IgD-negative memory B cell (primary cell): Measurements from ENCODE around the gene PTTG2. TPM values are rescaled to one million over a fixed set of nuclear protein-coding genes. Genes with fewer than 3 reads are reported as not detected.
A peak's percentile ranks its signal among the peaks of the same experiment; 100 is the strongest.

Experiments
- H3K27ac Mint-ChIP-seq, 3 donors: one replicate each; pipeline ENCODE4 v1.8.0; 2020 to 2022; ENCODE audit warnings: mild to moderate bottlenecking in 3 of 3, mixed read lengths in 3 of 3, moderate library complexity in 1 of 3
- H3K27me3 Mint-ChIP-seq: one replicate; pipeline ENCODE4 v1.8.0; 2021; ENCODE audit warnings: mixed read lengths
- H3K36me3 Mint-ChIP-seq: one replicate; pipeline ENCODE4 v1.8.0; 2020; ENCODE audit warnings: mild to moderate bottlenecking, mixed read lengths
- H3K4me1 Mint-ChIP-seq, 3 donors: one replicate each; pipeline ENCODE4 v1.8.0; 2020 to 2022; ENCODE audit warnings: mixed read lengths in 3 of 3, mild to moderate bottlenecking in 1 of 3
- H3K4me3 Mint-ChIP-seq, 4 donors: one replicate each; pipeline ENCODE4 v1.8.0; 2020 to 2022; ENCODE audit warnings: mild to moderate bottlenecking in 4 of 4, mixed read lengths in 4 of 4, moderate library complexity in 3 of 4
- H3K9me3 Mint-ChIP-seq, 3 donors: one replicate each; pipeline ENCODE4 v1.8.0; 2020 to 2021; ENCODE audit warnings: mixed read lengths in 3 of 3, mild to moderate bottlenecking in 1 of 3
- polyA plus RNA-seq: library from polyadenylated mRNA; unstranded; fragments of 300-500 nt; fragmentation: Illumina TruSeq; gene quantifications from one replicate; pipeline ENCODE4 v1.2.3, GENCODE V29; 2021

Gene PTTG2
- polyA plus RNA-seq, 1 donor from 2014 or later = not detected

GRCh38 chr4:37989398-37990260 lies 29.4 kb downstream of the PTTG2 start:
- Mint-ChIP-seq H3K27ac (peak overlapping the region in 2 of 3 donors; percentile 65 to 89), H3K9me3 (peaks cover 0 to 1% (median 0%) of the 10 kb centered on the region in 3 donors), H3K4me1 (peaks cover 12 to 43% (median 20%) of the 10 kb centered on the region in 3 donors), H3K27me3 (no peaks in the 10 kb centered on the region), H3K4me3 (peak overlapping the region in 3 of 4 donors; percentile 25 to 74 (median 59)), H3K36me3 (peaks cover 12% of the 10 kb centered on the region)

- peaks cover 12 to 48% (median 29%) of the 10 kb centered on the region in 3 donors for H3K4me1 Mint-ChIP-seq
- H3K27me3 Mint-ChIP-seq = no peaks in the 10 kb centered on the region
- peaks cover 13% of the 10 kb centered on the region for H3K36me3 Mint-ChIP-seq
- peak overlapping the region in 1 of 3 donors; percentile 16 for H3K27ac Mint-ChIP-seq
- peak overlapping the region in 1 of 4 donors; percentile 33 for H3K4me3 Mint-ChIP-seq
- H3K9me3 Mint-ChIP-seq = peaks cover 0 to 1% (median 0%) of the 10 kb centered on the region in 3 donors
These were observed 30.6 kb downstream of the PTTG2 start for GRCh38 chr4:37990731-37991245.

DNA sequence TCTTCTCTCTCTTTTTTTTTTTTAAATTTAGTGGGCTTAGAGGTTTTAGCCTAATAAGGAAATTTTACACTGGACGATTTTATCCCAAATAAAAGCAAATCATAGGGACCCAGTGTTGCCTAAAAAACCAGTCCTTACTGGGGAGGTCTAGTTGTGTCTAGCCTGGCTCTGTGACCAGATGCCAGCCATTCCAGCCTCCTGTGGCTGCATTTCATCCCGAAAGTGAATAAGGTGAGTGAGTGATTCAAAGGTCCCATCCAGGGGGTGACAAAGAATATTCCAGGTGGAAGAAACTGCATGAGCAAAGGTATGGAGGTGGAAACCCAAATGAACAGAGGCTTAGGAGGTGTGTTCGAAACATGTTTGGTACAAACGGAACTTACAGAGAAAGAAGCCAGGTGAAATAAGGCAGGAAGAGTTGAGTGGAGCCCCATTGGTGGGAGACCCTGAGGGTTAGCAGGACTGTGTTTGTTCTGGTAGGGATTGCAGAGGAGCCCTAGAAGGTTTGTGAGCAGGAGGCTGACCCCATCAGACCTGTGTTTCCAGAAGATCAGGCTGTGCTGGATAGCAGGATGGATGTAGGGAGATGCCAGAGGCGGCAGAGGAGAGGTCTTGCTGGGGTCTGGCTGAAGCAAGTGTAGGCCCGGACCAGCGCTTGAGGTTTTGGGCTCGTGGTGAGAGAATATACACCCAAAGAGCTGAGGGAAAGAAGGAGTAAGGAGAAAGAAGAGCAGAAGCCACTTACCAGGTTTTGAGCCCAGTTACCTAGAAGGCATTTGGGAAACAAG lies 31.6 kb downstream of the PTTG2 start:
- H3K4me1 Mint-ChIP-seq = peaks cover 10 to 44% (median 26%) of the 10 kb centered on the region in 3 donors
- no peaks in the 10 kb centered on the region for H3K27me3 Mint-ChIP-seq
- peaks cover 0 to 1% (median 0%) of the 10 kb centered on the region in 3 donors for H3K9me3 Mint-ChIP-seq
- peaks cover 13% of the 10 kb centered on the region for H3K36me3 Mint-ChIP-seq
- no peak overlapping the region for H3K4me3 Mint-ChIP-seq
- H3K27ac Mint-ChIP-seq = peak overlapping the region in 2 of 3 donors; percentile 67 to 96

- no peak overlapping the region for H3K27ac Mint-ChIP-seq
- peaks cover 12 to 40% (median 29%) of the 10 kb centered on the region in 3 donors for H3K4me1 Mint-ChIP-seq
- H3K4me3 Mint-ChIP-seq = peak overlapping the region in 1 of 4 donors; percentile 65
- peaks cover 4% of the 10 kb centered on the region for H3K36me3 Mint-ChIP-seq
- no peaks in the 10 kb centered on the region for H3K27me3 Mint-ChIP-seq
- peaks cover 0 to 1% (median 0%) of the 10 kb centered on the region in 3 donors for H3K9me3 Mint-ChIP-seq
These were observed 33.6 kb downstream of the PTTG2 start for GRCh38 chr4:37993806-37994205.

DNA sequence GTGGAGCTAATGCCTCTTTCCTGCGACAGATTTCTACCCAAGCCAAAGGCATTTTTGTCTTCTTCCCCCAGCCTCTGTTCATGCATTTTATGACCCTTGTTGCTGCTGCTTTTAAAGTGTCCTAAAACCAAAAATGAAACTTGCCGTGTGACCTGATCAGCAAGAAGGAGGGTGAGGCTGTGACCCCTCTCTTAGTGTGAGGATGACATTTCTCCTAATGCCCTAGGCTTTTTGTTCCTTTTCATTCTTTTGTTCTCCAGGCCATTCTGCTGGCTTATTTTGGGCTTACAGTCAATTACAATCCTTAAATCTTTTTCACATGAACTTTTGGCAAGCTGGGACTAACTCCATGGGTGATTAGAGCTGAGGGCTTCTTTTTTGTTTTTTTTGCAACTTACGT lies 34.4 kb downstream of the PTTG2 start:
- Mint-ChIP-seq H3K4me3 (peak overlapping the region in 2 of 4 donors; percentile 14 to 86), H3K4me1 (peaks cover 11 to 40% (median 24%) of the 10 kb centered on the region in 3 donors), H3K27me3 (no peaks in the 10 kb centered on the region), H3K27ac (peak overlapping the region in 2 of 3 donors; percentile 16 to 28), H3K9me3 (peaks cover 0 to 1% (median 0%) of the 10 kb centered on the region in 3 donors), H3K36me3 (peaks cover 5% of the 10 kb centered on the region)

GRCh38 chr4:37995299-37995821 lies 35.2 kb downstream of the PTTG2 start:
- peaks cover 5% of the 10 kb centered on the region for H3K36me3 Mint-ChIP-seq
- H3K27ac Mint-ChIP-seq = peak overlapping the region in 1 of 3 donors; percentile 16
- peaks cover 11 to 39% (median 21%) of the 10 kb centered on the region in 3 donors for H3K4me1 Mint-ChIP-seq
- H3K9me3 Mint-ChIP-seq = peaks cover 0 to 1% (median 0%) of the 10 kb centered on the region in 3 donors
- peak overlapping the region in 1 of 4 donors; percentile 73 for H3K4me3 Mint-ChIP-seq
- H3K27me3 Mint-ChIP-seq = no peaks in the 10 kb centered on the region

GRCh38 chr4:37995981-37996775 lies 36.0 kb downstream of the PTTG2 start:
- peaks cover 11 to 39% (median 21%) of the 10 kb centered on the region in 3 donors for H3K4me1 Mint-ChIP-seq
- no peak overlapping the region for H3K4me3 Mint-ChIP-seq
- H3K9me3 Mint-ChIP-seq = peaks cover 0 to 1% (median 0%) of the 10 kb centered on the region in 3 donors
- H3K36me3 Mint-ChIP-seq = peaks cover 5% of the 10 kb centered on the region
- H3K27ac Mint-ChIP-seq = no peak overlapping the region
- H3K27me3 Mint-ChIP-seq = no peaks in the 10 kb centered on the region

- H3K4me1 Mint-ChIP-seq = peaks cover 7 to 37% (median 21%) of the 10 kb centered on the region in 3 donors
- no peak overlapping the region for H3K27ac Mint-ChIP-seq
- H3K4me3 Mint-ChIP-seq = no peak overlapping the region
- peaks cover 10% of the 10 kb centered on the region for H3K36me3 Mint-ChIP-seq
- peaks cover 0 to 1% (median 0%) of the 10 kb centered on the region in 3 donors for H3K9me3 Mint-ChIP-seq
- H3K27me3 Mint-ChIP-seq = no peaks in the 10 kb centered on the region
These were observed 38.0 kb downstream of the PTTG2 start for GRCh38 chr4:37998226-37998625.

DNA sequence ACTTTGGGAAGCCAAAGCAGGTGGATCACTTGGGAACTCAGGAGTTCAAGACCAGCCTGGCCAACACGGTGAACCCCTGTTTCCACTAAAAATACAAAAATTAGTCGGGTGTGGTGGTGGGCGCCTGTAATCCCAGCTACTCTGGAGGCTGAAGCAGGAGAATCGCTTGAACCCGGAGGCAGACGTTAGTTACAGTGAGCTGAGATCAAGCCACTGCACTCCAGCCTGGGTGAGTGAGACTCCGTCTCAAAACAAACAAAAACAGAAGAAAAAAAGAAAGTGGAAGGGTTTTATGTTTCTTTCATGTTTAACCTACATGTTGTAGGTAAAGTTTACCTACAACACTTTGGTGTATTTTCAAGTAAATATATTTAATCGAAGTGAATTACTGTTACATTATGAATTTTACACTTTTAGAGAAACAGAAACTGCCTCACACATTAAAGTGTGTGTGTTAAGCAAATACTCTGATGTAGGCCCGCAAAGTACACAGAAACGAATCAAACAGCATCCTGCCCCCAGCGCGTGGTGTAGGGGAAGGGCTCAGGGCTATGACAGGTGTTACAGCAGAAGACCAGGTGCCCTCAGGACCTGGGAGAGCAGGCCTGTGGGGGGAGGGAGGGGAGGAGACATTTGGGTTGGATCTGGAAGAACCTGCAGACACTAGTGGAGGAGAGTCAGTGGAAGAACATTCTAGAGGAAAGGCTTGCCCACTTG lies 39.0 kb downstream of the PTTG2 start:
- Mint-ChIP-seq H3K9me3 (peaks cover 0 to 2% (median 0%) of the 10 kb centered on the region in 3 donors), H3K27ac (peak overlapping the region in 1 of 3 donors; percentile 58), H3K27me3 (no peaks in the 10 kb centered on the region), H3K4me1 (peaks cover 7 to 36% (median 21%) of the 10 kb centered on the region in 3 donors), H3K4me3 (no peak overlapping the region), H3K36me3 (peaks cover 11% of the 10 kb centered on the region)

DNA sequence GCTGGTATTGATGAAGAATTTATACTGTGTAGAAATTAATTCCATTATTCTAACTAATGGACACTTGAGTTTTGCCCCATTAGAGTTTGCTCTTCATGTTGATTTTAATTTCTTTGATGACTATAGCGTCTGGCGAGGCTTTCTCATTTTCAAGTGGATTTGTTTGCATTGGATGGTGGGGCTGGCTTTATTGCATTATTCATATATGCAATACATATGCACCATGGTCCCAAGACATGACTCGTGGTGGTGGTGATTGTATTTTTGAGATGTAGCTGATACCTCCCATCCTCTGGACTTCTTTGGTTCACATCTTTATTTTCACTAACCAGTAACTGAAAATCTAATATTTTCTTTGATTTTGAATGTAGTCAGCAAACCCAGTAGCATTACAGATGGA lies 39.8 kb downstream of the PTTG2 start:
- Mint-ChIP-seq H3K4me1 (peaks cover 11 to 32% (median 13%) of the 10 kb centered on the region in 3 donors), H3K36me3 (peaks cover 7% of the 10 kb centered on the region), H3K4me3 (no peak overlapping the region)

DNA sequence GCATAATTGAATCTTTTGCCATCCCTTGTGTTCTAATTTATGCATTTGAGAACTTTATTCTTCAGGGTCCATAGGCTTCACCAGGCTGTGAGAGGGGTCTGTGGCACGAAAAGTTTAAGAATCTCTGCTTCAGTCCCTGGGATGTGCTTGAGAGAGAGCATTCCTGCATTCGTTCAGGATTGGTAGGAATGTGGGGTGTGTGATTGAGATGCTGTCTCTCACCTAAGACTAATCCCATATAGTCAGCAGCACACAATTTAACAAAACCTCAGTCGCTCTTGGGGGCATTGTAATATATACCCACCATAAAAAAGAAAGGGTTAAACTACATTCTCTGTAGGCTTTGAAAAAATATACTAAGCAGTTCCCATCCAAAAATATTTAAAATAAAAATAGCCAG lies 41.7 kb downstream of the PTTG2 start:
- H3K36me3 Mint-ChIP-seq = peaks cover 7% of the 10 kb centered on the region
- no peaks in the 10 kb centered on the region for H3K27me3 Mint-ChIP-seq
- peaks cover 12 to 27% (median 13%) of the 10 kb centered on the region in 3 donors for H3K4me1 Mint-ChIP-seq
- H3K27ac Mint-ChIP-seq = no peak overlapping the region
- peaks cover 0 to 2% (median 0%) of the 10 kb centered on the region in 3 donors for H3K9me3 Mint-ChIP-seq
- H3K4me3 Mint-ChIP-seq = no peak overlapping the region

More for the DNA sequence above, 39.8 kb downstream of the PTTG2 start:
- no peak overlapping the region for H3K27ac Mint-ChIP-seq
- H3K27me3 Mint-ChIP-seq = no peaks in the 10 kb centered on the region
- H3K9me3 Mint-ChIP-seq = peaks cover 0 to 2% (median 0%) of the 10 kb centered on the region in 3 donors

DNA sequence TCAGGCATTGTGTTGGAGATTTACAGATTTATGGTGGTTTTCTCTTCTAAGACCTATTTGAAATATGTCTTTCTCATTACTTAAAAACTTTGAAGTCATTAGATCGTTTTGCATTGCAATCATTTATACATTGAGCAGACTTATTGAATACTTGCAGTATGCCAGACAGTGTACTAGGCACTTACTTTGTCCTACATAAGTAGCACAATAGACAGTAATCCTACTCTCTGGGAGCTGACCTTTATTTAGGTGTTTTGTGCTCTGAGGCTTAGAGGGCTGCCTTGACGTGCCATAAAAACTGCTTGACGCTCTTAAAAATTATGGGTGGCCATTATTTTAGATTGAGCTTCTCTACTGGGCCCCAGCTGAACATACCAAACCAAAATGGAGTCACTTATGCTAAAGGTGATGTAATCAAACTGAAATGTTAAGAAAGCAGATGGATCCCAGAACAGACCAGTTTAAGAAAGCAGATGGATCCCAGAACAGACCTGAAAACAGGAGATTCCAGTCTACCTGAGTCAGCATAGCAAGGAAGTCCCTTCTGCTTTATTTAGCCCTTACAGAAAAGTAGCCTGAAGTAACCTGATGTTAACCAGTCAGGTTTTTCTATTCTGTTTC lies 42.4 kb downstream of the PTTG2 start:
- Mint-ChIP-seq H3K9me3 (peaks cover 0 to 2% (median 0%) of the 10 kb centered on the region in 3 donors), H3K36me3 (peaks cover 7% of the 10 kb centered on the region), H3K27ac (no peak overlapping the region), H3K4me3 (no peak overlapping the region), H3K4me1 (peaks cover 12 to 27% (median 12%) of the 10 kb centered on the region in 3 donors), H3K27me3 (no peaks in the 10 kb centered on the region)

DNA sequence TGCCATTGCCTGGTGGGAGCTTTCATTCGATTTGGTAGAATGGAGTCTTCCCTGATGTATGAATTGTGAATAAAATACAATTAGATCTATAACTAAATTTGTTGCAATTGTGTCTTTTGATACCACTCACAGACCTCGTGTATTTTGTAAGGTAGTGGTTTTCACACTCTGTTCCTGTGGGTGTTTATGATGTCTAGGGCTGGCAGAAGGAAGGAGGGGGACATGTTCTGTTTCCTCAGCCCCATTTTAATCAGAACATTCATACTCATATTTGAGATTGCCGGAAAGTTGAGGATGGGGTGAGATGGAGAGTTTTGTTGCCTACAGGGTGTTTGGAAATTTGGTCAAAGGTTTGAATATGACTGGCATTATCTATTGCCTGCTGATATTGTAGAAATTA lies 42.9 kb downstream of the PTTG2 start:
- Mint-ChIP-seq H3K4me1 (peaks cover 10 to 22% (median 14%) of the 10 kb centered on the region in 3 donors), H3K9me3 (peaks cover 0 to 2% (median 0%) of the 10 kb centered on the region in 3 donors), H3K27ac (no peak overlapping the region), H3K27me3 (no peaks in the 10 kb centered on the region), H3K36me3 (peaks cover 7% of the 10 kb centered on the region), H3K4me3 (no peak overlapping the region)
